SJSA1 (cell line): ENCODE measurements around the gene NPAS3. TPM values are rescaled to one million over a fixed set of nuclear protein-coding genes. Genes with fewer than 3 reads are reported as not detected.
"Not testable (repeated sequence)": the region's sequence is repeated elsewhere in the genome, so short reads cannot be mapped to it uniquely, and the experiment has no call there.

Experiments
- DNase-seq, 2 experiments: peaks; one replicate each; pipeline ENCODE4 v3.0.0-alpha.2; 2015 to 2020; ENCODE audit warnings: low spot score in 2 of 2, low read depth in 1 of 2
- H3K27ac ChIP-seq: fragments of 250-450 bp; sonication (Bioruptor Pico); 2 replicates; pipeline ENCODE4 v1.5.1; 2020; ENCODE audit warnings: mild to moderate bottlenecking, moderate library complexity
- H3K27me3 ChIP-seq: fragments of 250-450 bp; sonication (Bioruptor Pico); replicated peaks from 2 replicates; pipeline ENCODE4 v1.5.1; 2020; ENCODE audit warnings: mild to moderate bottlenecking, moderate library complexity
- H3K36me3 ChIP-seq: fragments of 250-450 bp; sonication (Bioruptor Pico); 2 replicates; pipeline ENCODE4 v1.5.1; 2020; ENCODE audit warnings: mild to moderate bottlenecking
- H3K4me1 ChIP-seq: fragments of 250-450 bp; sonication (Bioruptor Pico); replicated peaks from 2 replicates; pipeline ENCODE4 v1.6.1; 2021; ENCODE audit warnings: mild to moderate bottlenecking
- H3K4me3 ChIP-seq: fragments of 250-450 bp; sonication (Bioruptor Pico); 2 replicates; pipeline ENCODE4 v1.5.1; 2020; ENCODE audit warnings: mild to moderate bottlenecking
- H3K9me3 ChIP-seq: fragments of 250-450 bp; sonication (Bioruptor Pico); replicated peaks from 2 replicates; pipeline ENCODE4 v1.5.1; 2020; ENCODE audit warnings: mild to moderate bottlenecking
- total RNA-seq: library from RNA; depleted of rRNA; stranded (reverse); fragments of >200 nt; shearing (Covaris generic); gene quantifications from 2 replicates; pipeline ENCODE4 v1.2.3, GENCODE V29; 2014

NPAS3 gene
- total RNA-seq, 1 experiment from 2014 or later, result 0.26 TPM

DNA sequence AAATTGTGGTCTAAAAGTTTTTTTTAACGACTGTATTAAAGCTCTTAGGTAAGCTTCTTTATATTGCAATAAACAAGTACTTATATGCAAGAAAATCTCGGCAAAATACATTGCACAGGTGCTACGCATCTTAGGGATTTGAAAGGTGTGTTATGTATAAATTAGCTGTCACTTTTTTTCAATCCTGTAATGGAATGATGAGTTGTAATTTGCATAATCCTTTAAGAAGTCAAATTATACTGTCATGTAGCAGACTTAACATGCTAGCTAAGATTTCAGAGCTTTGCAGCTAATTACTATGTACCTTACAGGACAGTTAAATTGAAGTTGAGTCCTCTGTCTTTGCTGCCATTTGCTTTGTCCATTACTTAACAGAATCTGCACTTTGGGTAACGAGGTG lies 117.5 kb downstream of the NPAS3 start:
- no peak overlapping the region for H3K4me3 ChIP-seq
- H3K9me3 ChIP-seq, result no peaks in the 10 kb centered on the region
- no peaks in the 10 kb centered on the region for H3K36me3 ChIP-seq
- H3K27ac ChIP-seq, result no peak overlapping the region
- H3K27me3 ChIP-seq, result no peaks in the 10 kb centered on the region
- no peaks in the 10 kb centered on the region for H3K4me1 ChIP-seq
- DNase-seq, result no peak

- H3K4me1 ChIP-seq, result no peaks in the 10 kb centered on the region; the same call in 1 of the 2 replicates
- H3K4me3 ChIP-seq, result no peak overlapping the region
- H3K27me3 ChIP-seq, result no peaks in the 10 kb centered on the region
- no peaks in the 10 kb centered on the region for H3K36me3 ChIP-seq
- no peak for DNase-seq
- H3K9me3 ChIP-seq, result no peaks in the 10 kb centered on the region
- no peak overlapping the region for H3K27ac ChIP-seq
Observed at GRCh38 chr14:33057585-33057984, 118.9 kb downstream of the NPAS3 start.

- Histone ChIP-seq H3K27ac (no peak overlapping the region), H3K9me3 (no peaks in the 10 kb centered on the region), H3K27me3 (no peaks in the 10 kb centered on the region), H3K4me3 (no peak overlapping the region), H3K4me1 (no peaks in the 10 kb centered on the region; the same call in 1 of the 2 replicates), H3K36me3 (no peaks in the 10 kb centered on the region)
- no peak for DNase-seq
Observed at GRCh38 chr14:33061667-33062325, 123.1 kb downstream of the NPAS3 start.

- Histone ChIP-seq H3K27me3 (no peaks in the 10 kb centered on the region), H3K36me3 (no peaks in the 10 kb centered on the region), H3K4me3 (no peak overlapping the region), H3K4me1 (no peaks in the 10 kb centered on the region; the same call in 1 of the 2 replicates), H3K9me3 (no peaks in the 10 kb centered on the region), H3K27ac (no peak overlapping the region)
- no peak for DNase-seq
Observed at GRCh38 chr14:33062476-33062875, 123.8 kb downstream of the NPAS3 start.

- H3K4me1 ChIP-seq, result no peaks in the 10 kb centered on the region; the same call in 1 of the 2 replicates
- DNase-seq, result no peak
- H3K27me3 ChIP-seq, result no peaks in the 10 kb centered on the region
- H3K27ac ChIP-seq, result no peak overlapping the region
- no peak overlapping the region for H3K4me3 ChIP-seq
- no peaks in the 10 kb centered on the region for H3K36me3 ChIP-seq
- no peaks in the 10 kb centered on the region for H3K9me3 ChIP-seq
Observed at GRCh38 chr14:33062881-33063280, 124.2 kb downstream of the NPAS3 start.

GRCh38 chr14:33063521-33063920 lies 124.8 kb downstream of the NPAS3 start:
- Histone ChIP-seq H3K27ac (no peak overlapping the region), H3K4me3 (no peak overlapping the region), H3K9me3 (no peaks in the 10 kb centered on the region), H3K4me1 (no peaks in the 10 kb centered on the region; the same call in 1 of the 2 replicates), H3K36me3 (no peaks in the 10 kb centered on the region), H3K27me3 (no peaks in the 10 kb centered on the region)
- no peak for DNase-seq

DNA sequence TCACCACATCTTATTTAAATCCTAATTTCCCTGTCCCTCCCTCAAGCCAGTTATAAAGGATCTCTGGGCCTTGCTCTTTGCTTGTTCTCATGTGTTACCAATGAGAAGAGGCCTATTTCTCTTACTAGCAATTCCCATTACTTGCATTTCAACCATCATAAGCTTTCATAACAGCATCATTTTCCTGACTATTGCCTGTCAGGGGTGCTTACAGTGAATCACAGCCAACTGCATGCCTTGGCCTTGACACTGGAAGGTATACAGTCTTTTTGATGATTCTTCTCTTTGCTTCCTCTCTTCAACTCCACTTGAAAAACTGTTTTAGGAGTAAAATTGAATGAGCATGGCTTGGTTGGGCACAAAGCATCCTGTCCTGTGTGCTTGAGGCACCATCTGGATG lies 127.0 kb downstream of the NPAS3 start:
- Histone ChIP-seq H3K9me3 (no peaks in the 10 kb centered on the region), H3K27me3 (no peaks in the 10 kb centered on the region), H3K4me1 (no peaks in the 10 kb centered on the region; the same call in 1 of the 2 replicates), H3K4me3 (no peak overlapping the region), H3K27ac (no peak overlapping the region), H3K36me3 (no peaks in the 10 kb centered on the region)
- no peak for DNase-seq

DNA sequence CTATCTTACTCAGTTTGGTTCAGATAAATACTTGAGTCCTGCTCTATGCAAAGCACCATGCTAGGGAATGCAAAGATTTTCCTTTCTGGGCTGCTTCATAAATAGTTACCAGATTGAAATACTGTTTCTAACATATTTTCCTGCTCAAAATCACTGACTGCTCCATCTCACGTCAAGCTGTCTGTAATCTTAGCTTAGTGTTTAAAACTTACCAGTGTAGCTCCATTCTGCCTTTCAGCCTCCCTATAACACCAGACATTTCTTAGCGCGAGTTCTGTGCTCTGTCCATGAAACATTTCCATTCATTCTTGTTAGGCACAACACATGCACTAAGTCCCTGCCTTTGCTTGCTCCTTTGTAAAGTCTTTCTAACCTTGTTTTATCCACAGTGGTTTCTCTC lies 129.4 kb downstream of the NPAS3 start:
- H3K4me1 ChIP-seq, result no peaks in the 10 kb centered on the region
- no peak for DNase-seq
- no peaks in the 10 kb centered on the region for H3K9me3 ChIP-seq

GRCh38 chr14:33068626-33069025 lies 129.9 kb downstream of the NPAS3 start:
- no peaks in the 10 kb centered on the region for H3K27me3 ChIP-seq
- H3K9me3 ChIP-seq, result no peaks in the 10 kb centered on the region
- no peak overlapping the region for H3K27ac ChIP-seq
- no peak for DNase-seq
- H3K4me3 ChIP-seq, result no peak overlapping the region
- no peaks in the 10 kb centered on the region for H3K36me3 ChIP-seq
- H3K4me1 ChIP-seq, result no peaks in the 10 kb centered on the region

More for the DNA sequence above, 129.4 kb downstream of the NPAS3 start:
- no peak overlapping the region for H3K4me3 ChIP-seq
- H3K27me3 ChIP-seq, result no peaks in the 10 kb centered on the region
- no peak overlapping the region for H3K27ac ChIP-seq
- no peaks in the 10 kb centered on the region for H3K36me3 ChIP-seq

DNA sequence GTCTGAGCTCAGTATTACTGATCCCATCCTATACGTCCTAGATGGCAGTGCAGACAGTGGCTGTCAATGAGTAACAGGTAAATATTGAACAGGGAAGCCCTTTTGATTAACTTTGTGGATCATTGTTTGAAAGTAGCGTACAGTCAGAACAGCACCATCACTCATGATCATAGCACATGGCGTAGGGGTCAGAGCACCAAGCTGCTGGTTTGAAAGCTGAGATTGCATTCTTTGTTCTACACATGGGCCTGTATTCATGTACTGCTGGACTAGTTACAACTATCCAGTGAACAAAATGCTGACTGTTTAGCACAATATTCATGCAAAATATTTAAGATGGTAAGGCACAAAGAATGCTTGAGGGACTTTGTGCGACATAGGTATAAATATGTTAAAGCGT lies 131.8 kb downstream of the NPAS3 start:
- H3K9me3 ChIP-seq, result no peaks in the 10 kb centered on the region

DNA sequence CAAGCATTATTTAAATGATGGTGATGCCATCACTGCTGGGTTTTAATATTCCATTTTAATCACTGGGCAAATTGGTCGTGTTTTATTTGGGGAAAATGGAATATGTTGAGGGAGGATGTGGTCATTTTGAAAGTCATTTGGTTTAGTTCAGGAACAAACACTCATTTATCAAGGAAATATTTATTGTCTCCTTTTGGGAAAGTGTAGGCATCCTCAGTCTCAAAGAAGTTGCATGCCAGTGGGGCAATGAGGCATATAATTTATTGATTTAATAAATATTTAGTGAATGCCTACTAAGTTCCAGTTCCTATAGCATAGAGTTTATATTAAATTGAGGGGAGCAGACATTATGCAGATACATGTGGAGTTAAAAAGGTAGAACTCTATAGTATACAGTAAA lies 134.3 kb downstream of the NPAS3 start:
- no peaks in the 10 kb centered on the region for H3K27me3 ChIP-seq
- H3K4me3 ChIP-seq, result no peak overlapping the region
- no peak for DNase-seq
- H3K36me3 ChIP-seq, result no peaks in the 10 kb centered on the region
- H3K4me1 ChIP-seq, result no peaks in the 10 kb centered on the region
- H3K9me3 ChIP-seq, result no peaks in the 10 kb centered on the region
- no peak overlapping the region for H3K27ac ChIP-seq

More for the DNA sequence above, 131.8 kb downstream of the NPAS3 start:
- H3K27me3 ChIP-seq, result no peaks in the 10 kb centered on the region
- H3K4me3 ChIP-seq, result no peak overlapping the region
- H3K4me1 ChIP-seq, result no peaks in the 10 kb centered on the region
- no peak overlapping the region for H3K27ac ChIP-seq
- no peaks in the 10 kb centered on the region for H3K36me3 ChIP-seq
- no peak for DNase-seq

DNA sequence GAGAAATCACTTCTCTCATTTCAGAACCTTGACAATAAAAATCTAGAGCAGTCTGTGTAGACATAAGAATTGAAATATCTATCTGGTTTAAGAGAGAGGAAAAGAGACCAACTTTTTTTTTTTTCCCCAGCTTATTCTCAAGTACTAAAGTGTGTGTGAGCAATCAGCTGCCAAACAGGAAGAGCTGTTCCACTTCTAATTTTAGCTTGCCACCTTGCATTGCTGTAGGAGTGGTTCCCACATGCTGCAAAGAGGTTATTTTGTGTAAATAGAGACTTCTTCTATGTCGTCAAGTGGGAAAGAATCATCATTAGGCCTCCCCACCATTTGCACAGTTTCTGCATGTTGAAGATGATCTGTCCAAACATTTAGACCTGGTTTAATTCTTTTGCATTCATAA lies 142.6 kb downstream of the NPAS3 start:
- Histone ChIP-seq H3K9me3 (no peaks in the 10 kb centered on the region), H3K27ac (no peak overlapping the region), H3K36me3 (no peaks in the 10 kb centered on the region), H3K27me3 (no peaks in the 10 kb centered on the region), H3K4me1 (no peaks in the 10 kb centered on the region), H3K4me3 (no peak overlapping the region)
- no peak for DNase-seq

DNA sequence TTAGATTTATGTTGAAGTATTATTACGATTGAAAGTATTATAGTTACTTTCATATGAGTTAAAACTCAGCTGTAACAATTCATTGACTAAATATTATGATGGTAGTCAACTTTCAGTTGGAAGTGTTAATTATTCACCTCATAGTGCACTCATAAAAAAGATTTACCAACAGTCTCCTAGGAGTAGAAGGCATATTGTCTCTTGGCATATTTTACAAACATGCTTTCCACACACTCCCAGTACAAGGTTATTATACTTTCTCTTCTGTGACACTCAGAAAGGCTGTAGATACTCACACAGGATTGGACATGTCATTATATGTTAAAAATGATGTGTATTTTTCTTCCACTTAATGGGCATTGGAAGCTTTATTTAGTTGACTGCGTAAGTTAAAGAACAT lies 147.1 kb downstream of the NPAS3 start:
- Histone ChIP-seq H3K4me1 (no peaks in the 10 kb centered on the region), H3K9me3 (no peaks in the 10 kb centered on the region), H3K27ac (no peak overlapping the region), H3K4me3 (no peak overlapping the region), H3K27me3 (no peaks in the 10 kb centered on the region), H3K36me3 (no peaks in the 10 kb centered on the region)
- no peak for DNase-seq

GRCh38 chr14:33088274-33088673 lies 149.6 kb downstream of the NPAS3 start:
- not testable (repeated sequence) for H3K27ac ChIP-seq, H3K4me3 ChIP-seq, H3K27me3 ChIP-seq, H3K4me1 ChIP-seq, H3K9me3 ChIP-seq, H3K36me3 ChIP-seq, DNase-seq

- Histone ChIP-seq H3K27ac (no peak overlapping the region), H3K4me3 (no peak overlapping the region), H3K4me1 (no peaks in the 10 kb centered on the region), H3K27me3 (no peaks in the 10 kb centered on the region), H3K9me3 (no peaks in the 10 kb centered on the region), H3K36me3 (no peaks in the 10 kb centered on the region)
- no peak for DNase-seq
Observed at GRCh38 chr14:33098016-33098415, 159.3 kb downstream of the NPAS3 start.
